Measurements from ENCODE around the gene ZDHHC14.

The ZDHHC14 gene

GRCh38 chr6:157724960-157725741 lies 344.2 kb downstream of the ZDHHC14 start:
- TF ChIP-seq ZNF70 (CRISPR knock-in tag; IDR thresholded peaks at IDR 0.05) (no peak), BACH2 (CRISPR knock-in tag; IDR thresholded peaks at IDR 0.05; ENCODE audit: borderline replicate concordance) (no peak), TSHZ2 (CRISPR knock-in tag; IDR thresholded peaks at IDR 0.05) (no peak), ESRRG (CRISPR knock-in tag; IDR thresholded peaks at IDR 0.05) (no peak), CSRNP3 (CRISPR knock-in tag; IDR thresholded peaks at IDR 0.05) (no peak), ISL1 (CRISPR knock-in tag; IDR thresholded peaks at IDR 0.05) (no peak), ARNTL (CRISPR knock-in tag; IDR thresholded peaks at IDR 0.05; ENCODE audit: borderline replicate concordance, low read depth) (no peak), TOX (CRISPR knock-in tag; IDR thresholded peaks at IDR 0.05; ENCODE audit: borderline replicate concordance) (no peak), CSDC2 (CRISPR knock-in tag; IDR thresholded peaks at IDR 0.05) (no peak), ZNF565 (CRISPR knock-in tag; conservative IDR thresholded peaks at IDR 0.05; ENCODE audit: low read depth) (no peak), ZC3H10 (CRISPR knock-in tag; IDR thresholded peaks at IDR 0.05) (no peak)
- no peak for ATAC-seq

GRCh38 chr6:157725836-157726235 lies 344.8 kb downstream of the ZDHHC14 start:
- no peak for ATAC-seq
- TF ChIP-seq PPARA (CRISPR knock-in tag; IDR thresholded peaks at IDR 0.05; ENCODE audit: borderline replicate concordance) (no peak), ZNF565 (CRISPR knock-in tag; conservative IDR thresholded peaks at IDR 0.05; ENCODE audit: low read depth) (no peak), ARNTL (CRISPR knock-in tag; IDR thresholded peaks at IDR 0.05; ENCODE audit: borderline replicate concordance, low read depth) (no peak), ZNF70 (CRISPR knock-in tag; IDR thresholded peaks at IDR 0.05) (no peak), ESRRG (CRISPR knock-in tag; IDR thresholded peaks at IDR 0.05) (no peak), ISL1 (CRISPR knock-in tag; IDR thresholded peaks at IDR 0.05) (no peak), ZC3H10 (CRISPR knock-in tag; IDR thresholded peaks at IDR 0.05) (no peak), CSDC2 (CRISPR knock-in tag; IDR thresholded peaks at IDR 0.05) (no peak), CREB5 (CRISPR knock-in tag; IDR thresholded peaks at IDR 0.05; ENCODE audit: low read depth) (no peak), ZNF8 (CRISPR knock-in tag; IDR thresholded peaks at IDR 0.05) (no peak), TOX (CRISPR knock-in tag; IDR thresholded peaks at IDR 0.05; ENCODE audit: borderline replicate concordance) (no peak), CSRNP3 (CRISPR knock-in tag; IDR thresholded peaks at IDR 0.05) (no peak), POU6F1 (CRISPR knock-in tag; IDR thresholded peaks at IDR 0.05; ENCODE audit: borderline replicate concordance, low read depth) (no peak), SNAI2 (CRISPR knock-in tag; IDR thresholded peaks at IDR 0.05) (no peak), GLIS3 (CRISPR knock-in tag; IDR thresholded peaks at IDR 0.05) (no peak), TSHZ2 (CRISPR knock-in tag; IDR thresholded peaks at IDR 0.05) (no peak), TCF4 (CRISPR knock-in tag; IDR thresholded peaks at IDR 0.05; ENCODE audit: borderline replicate concordance) (no peak), ZFP30 (CRISPR knock-in tag; IDR thresholded peaks at IDR 0.05) (no peak), RARB (CRISPR knock-in tag; IDR thresholded peaks at IDR 0.05) (no peak), PATZ1 (CRISPR knock-in tag; IDR thresholded peaks at IDR 0.05; ENCODE audit: borderline replicate concordance) (no peak)

Data from SK-N-SH treated with all-trans-retinoic acid at 6 μM for 48 hours (cell line).